HepG2 (cell line): ENCODE measurements around the gene MED1. TPM values are rescaled to one million over a fixed set of nuclear protein-coding genes. Genes with fewer than 3 reads are reported as not detected.

Experiments
- AGO2 ChIP-seq: fragments of 200-400 bp; formaldehyde crosslinking; optimal IDR thresholded peaks from 2 replicates; pipeline ENCODE3; 2017; ENCODE audit warnings: mild to moderate bottlenecking, low read depth, low read length, moderate library complexity
- DPF2 ChIP-seq: sonication (generic); formaldehyde crosslinking; IDR thresholded peaks from 2 replicates; pipeline ENCODE4 v1.4.0; 2020; ENCODE audit warnings: mild to moderate bottlenecking, low read depth, missing genetic modification reagents, borderline replicate concordance
- FOSL1 ChIP-seq: sonication (generic); formaldehyde crosslinking; IDR thresholded peaks from 2 replicates; pipeline ENCODE4 v1.9.0; 2021; ENCODE audit warnings: missing genetic modification reagents, borderline replicate concordance
- FOXK1 ChIP-seq: sonication (generic); formaldehyde crosslinking; IDR thresholded peaks from 2 replicates; pipeline ENCODE4 v1.4.0; 2020; ENCODE audit warnings: low read depth, missing genetic modification reagents, borderline replicate concordance
- FOXK2 ChIP-seq: fragments of 450-650 bp; IDR thresholded peaks from 2 replicates; pipeline ENCODE4 v1.6.1; 2016
- MED1 ChIP-seq: sonication (generic); formaldehyde crosslinking; IDR thresholded peaks from 2 replicates; pipeline ENCODE4 v1.4.0; 2020; ENCODE audit warnings: missing genetic modification reagents
- NCOA5 ChIP-seq: sonication (generic); formaldehyde crosslinking; IDR thresholded peaks from 2 replicates; pipeline ENCODE4 v1.4.0; 2020; ENCODE audit warnings: missing genetic modification reagents
- SOX5 ChIP-seq: IDR thresholded peaks from 2 replicates; pipeline ENCODE4 v1.6.1; 2016; ENCODE audit warnings: borderline replicate concordance
- TMF1 ChIP-seq: sonication (generic); formaldehyde crosslinking; IDR thresholded peaks from 2 replicates; pipeline ENCODE4 v1.8.1; 2022; ENCODE audit warnings: low read depth, missing genetic modification reagents
- ZNF460 ChIP-seq: sonication (generic); formaldehyde crosslinking; IDR thresholded peaks from 2 replicates; pipeline ENCODE4 v1.5.1; 2020; ENCODE audit warnings: missing genetic modification reagents, mild to moderate bottlenecking, borderline replicate concordance
- ZNF607 ChIP-seq: sonication (generic); formaldehyde crosslinking; IDR thresholded peaks from 2 replicates; pipeline ENCODE4 v1.5.1; 2020; ENCODE audit warnings: missing genetic modification reagents, mild to moderate bottlenecking, borderline replicate concordance
- ZNF891 ChIP-seq: sonication (generic); formaldehyde crosslinking; IDR thresholded peaks from 2 replicates; pipeline ENCODE4 v1.5.0; 2020; ENCODE audit warnings: mild to moderate bottlenecking, missing genetic modification reagents
- polyA plus RNA-seq, 8 experiments: library from polyadenylated mRNA; depleted of rRNA in 3 of 8; stranded (reverse) in 7 of 8; unstranded in 1 of 8; fragments of >200 nt; fragmentation: Illumina TruSeq in 4 of 8; extraction: Trizol in 4 of 8; gene quantifications; 2 replicates each; pipeline versions ENCODE4 v1.2.1 to v1.2.3, GENCODE V29; 2011 to 2016; ENCODE audit warnings: low read depth in 4 of 8, missing spikeins in 1 of 8, mixed read lengths in 1 of 8; ENCODE audit not compliant: insufficient read depth in 1 of 8
- total RNA-seq, 5 experiments: library from RNA; depleted of rRNA; stranded (reverse); fragments of >200 nt; fragmentation: Illumina TruSeq; extraction: Trizol; gene quantifications; 2 replicates each; pipeline ENCODE4 v1.2.3, GENCODE V29; 2016; ENCODE audit warnings: low read depth in 1 of 5
- TF ChIP-seq, protein P1 (sequence below): sonication (generic); formaldehyde crosslinking; IDR thresholded peaks from 2 replicates; pipeline ENCODE4 v1.8.1; 2023; ENCODE audit warnings: mild to moderate bottlenecking, inconsistent platforms, moderate library complexity, missing genetic modification reagents, borderline replicate concordance
- TF ChIP-seq, protein P2 (sequence below): sonication (generic); formaldehyde crosslinking; IDR thresholded peaks from 2 replicates; pipeline ENCODE4 v1.4.0; 2020; ENCODE audit warnings: mild to moderate bottlenecking, missing genetic modification reagents
- TF ChIP-seq, protein P3 (sequence below): sonication (generic); formaldehyde crosslinking; IDR thresholded peaks from 2 replicates; pipeline ENCODE4 v1.4.0; 2020; ENCODE audit warnings: missing genetic modification reagents, mild to moderate bottlenecking, borderline replicate concordance
- TF ChIP-seq, protein P4 (sequence below): sonication (generic); formaldehyde crosslinking; IDR thresholded peaks from 2 replicates; pipeline ENCODE4 v1.8.0; 2022; ENCODE audit warnings: missing genetic modification reagents, mild to moderate bottlenecking, moderate library complexity, borderline replicate concordance
- TF ChIP-seq, protein P5 (sequence below), 2 experiments: IDR thresholded peaks; 2 replicates each; pipeline ENCODE4 v1.6.1; 2011 to 2012; ENCODE audit warnings: low read length in 2 of 2, borderline replicate concordance in 1 of 2, low read depth in 1 of 2, mild to moderate bottlenecking in 1 of 2, moderate library complexity in 1 of 2

Gene MED1
- total and polyA plus RNA-seq, 2 of the 13 experiments (the other 11 are each of a cell fraction or from before 2014, with no cell fraction given) = 37.5 to 40.1 TPM

DNA sequence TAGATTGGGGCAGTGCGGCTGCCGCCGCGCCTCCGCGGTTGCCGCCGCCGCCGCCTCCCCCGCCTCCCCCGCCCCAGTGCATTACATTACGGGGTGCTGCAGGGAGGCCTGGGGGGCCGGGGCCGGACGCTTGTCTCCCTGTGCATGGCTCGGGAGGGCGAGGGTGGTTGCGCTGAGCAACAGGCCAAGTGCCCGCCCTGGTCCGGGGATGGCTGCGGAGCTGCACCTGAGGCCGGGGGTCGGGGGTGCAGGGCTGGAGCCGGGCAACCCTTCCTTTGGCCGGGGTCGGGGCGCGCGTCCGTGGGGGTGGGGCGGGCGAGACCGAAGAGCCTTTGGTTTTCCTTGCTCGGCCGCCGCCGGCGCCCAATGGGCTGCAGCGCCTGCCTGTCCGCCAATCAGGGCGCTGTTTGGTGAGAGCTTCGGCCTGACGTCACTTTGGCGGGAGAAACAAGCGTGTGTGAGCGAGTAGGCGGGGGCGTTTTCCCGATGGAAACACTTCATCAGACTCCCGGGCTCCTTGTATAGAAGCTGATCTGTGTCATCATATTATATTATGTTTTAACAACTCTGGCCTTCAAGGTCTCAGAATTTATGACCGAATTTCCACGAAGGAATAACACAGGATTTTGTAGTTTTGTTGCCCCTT lies 48.7 kb downstream of the MED1 start (continued):
- TF ChIP-seq ZNF460 (CRISPR knock-in tag) = no peak
- no peak for TF ChIP-seq ZNF891
- no peak for TF ChIP-seq MED1 (CRISPR knock-in tag)
- TF ChIP-seq, protein P1, sequence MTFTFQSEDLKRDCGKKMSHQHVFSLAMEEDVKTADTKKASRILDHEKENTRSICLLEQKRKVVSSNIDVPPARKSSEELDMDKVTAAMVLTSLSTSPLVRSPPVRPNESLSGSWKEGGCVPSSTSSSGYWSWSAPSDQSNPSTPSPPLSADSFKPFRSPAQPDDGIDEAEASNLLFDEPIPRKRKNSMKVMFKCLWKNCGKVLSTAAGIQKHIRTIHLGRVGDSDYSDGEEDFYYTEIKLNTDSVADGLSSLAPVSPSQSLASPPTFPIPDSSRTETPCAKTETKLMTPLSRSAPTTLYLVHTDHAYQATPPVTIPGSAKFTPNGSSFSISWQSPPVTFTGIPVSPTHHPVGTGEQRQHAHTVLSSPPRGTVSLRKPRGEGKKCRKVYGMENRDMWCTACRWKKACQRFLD (CRISPR knock-in tag) = no peak
- TF ChIP-seq, protein P2, sequence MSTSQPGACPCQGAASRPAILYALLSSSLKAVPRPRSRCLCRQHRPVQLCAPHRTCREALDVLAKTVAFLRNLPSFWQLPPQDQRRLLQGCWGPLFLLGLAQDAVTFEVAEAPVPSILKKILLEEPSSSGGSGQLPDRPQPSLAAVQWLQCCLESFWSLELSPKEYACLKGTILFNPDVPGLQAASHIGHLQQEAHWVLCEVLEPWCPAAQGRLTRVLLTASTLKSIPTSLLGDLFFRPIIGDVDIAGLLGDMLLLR = no peak
- TF ChIP-seq, protein P3, sequence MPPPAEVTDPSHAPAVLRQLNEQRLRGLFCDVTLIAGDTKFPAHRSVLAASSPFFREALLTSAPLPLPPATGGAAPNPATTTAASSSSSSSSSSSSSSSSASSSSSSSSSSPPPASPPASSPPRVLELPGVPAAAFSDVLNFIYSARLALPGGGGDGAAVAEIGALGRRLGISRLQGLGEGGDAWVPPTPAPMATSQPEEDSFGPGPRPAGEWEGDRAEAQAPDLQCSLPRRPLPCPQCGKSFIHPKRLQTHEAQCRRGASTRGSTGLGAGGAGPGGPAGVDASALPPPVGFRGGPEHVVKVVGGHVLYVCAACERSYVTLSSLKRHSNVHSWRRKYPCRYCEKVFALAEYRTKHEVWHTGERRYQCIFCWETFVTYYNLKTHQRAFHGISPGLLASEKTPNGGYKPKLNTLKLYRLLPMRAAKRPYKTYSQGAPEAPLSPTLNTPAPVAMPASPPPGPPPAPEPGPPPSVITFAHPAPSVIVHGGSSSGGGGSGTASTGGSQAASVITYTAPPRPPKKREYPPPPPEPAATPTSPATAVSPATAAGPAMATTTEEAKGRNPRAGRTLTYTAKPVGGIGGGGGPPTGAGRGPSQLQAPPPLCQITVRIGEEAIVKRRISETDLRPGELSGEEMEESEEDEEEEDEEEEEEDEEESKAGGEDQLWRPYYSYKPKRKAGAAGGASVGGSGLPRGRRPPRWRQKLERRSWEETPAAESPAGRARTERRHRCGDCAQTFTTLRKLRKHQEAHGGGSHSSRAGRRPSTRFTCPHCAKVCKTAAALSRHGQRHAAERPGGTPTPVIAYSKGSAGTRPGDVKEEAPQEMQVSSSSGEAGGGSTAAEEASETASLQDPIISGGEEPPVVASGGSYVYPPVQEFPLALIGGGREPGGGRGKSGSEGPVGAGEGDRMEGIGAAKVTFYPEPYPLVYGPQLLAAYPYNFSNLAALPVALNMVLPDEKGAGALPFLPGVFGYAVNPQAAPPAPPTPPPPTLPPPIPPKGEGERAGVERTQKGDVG (CRISPR knock-in tag) = no peak
- TF ChIP-seq DPF2 (CRISPR knock-in tag) = no peak
- no peak for TF ChIP-seq AGO2
- TF ChIP-seq FOXK1 (CRISPR knock-in tag) = peak; percentile 95; the same call in 1 of the 2 replicates
- no peak for TF ChIP-seq SOX5 (CRISPR knock-in tag)
- TF ChIP-seq, protein P4, sequence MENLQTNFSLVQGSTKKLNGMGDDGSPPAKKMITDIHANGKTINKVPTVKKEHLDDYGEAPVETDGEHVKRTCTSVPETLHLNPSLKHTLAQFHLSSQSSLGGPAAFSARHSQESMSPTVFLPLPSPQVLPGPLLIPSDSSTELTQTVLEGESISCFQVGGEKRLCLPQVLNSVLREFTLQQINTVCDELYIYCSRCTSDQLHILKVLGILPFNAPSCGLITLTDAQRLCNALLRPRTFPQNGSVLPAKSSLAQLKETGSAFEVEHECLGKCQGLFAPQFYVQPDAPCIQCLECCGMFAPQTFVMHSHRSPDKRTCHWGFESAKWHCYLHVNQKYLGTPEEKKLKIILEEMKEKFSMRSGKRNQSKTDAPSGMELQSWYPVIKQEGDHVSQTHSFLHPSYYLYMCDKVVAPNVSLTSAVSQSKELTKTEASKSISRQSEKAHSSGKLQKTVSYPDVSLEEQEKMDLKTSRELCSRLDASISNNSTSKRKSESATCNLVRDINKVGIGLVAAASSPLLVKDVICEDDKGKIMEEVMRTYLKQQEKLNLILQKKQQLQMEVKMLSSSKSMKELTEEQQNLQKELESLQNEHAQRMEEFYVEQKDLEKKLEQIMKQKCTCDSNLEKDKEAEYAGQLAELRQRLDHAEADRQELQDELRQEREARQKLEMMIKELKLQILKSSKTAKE (CRISPR knock-in tag) = no peak
- no peak for TF ChIP-seq TMF1
- no peak for TF ChIP-seq ZNF607 (CRISPR knock-in tag)
- no peak for TF ChIP-seq FOXK2
- TF ChIP-seq NCOA5 (CRISPR knock-in tag) = no peak
- TF ChIP-seq, protein P5, sequence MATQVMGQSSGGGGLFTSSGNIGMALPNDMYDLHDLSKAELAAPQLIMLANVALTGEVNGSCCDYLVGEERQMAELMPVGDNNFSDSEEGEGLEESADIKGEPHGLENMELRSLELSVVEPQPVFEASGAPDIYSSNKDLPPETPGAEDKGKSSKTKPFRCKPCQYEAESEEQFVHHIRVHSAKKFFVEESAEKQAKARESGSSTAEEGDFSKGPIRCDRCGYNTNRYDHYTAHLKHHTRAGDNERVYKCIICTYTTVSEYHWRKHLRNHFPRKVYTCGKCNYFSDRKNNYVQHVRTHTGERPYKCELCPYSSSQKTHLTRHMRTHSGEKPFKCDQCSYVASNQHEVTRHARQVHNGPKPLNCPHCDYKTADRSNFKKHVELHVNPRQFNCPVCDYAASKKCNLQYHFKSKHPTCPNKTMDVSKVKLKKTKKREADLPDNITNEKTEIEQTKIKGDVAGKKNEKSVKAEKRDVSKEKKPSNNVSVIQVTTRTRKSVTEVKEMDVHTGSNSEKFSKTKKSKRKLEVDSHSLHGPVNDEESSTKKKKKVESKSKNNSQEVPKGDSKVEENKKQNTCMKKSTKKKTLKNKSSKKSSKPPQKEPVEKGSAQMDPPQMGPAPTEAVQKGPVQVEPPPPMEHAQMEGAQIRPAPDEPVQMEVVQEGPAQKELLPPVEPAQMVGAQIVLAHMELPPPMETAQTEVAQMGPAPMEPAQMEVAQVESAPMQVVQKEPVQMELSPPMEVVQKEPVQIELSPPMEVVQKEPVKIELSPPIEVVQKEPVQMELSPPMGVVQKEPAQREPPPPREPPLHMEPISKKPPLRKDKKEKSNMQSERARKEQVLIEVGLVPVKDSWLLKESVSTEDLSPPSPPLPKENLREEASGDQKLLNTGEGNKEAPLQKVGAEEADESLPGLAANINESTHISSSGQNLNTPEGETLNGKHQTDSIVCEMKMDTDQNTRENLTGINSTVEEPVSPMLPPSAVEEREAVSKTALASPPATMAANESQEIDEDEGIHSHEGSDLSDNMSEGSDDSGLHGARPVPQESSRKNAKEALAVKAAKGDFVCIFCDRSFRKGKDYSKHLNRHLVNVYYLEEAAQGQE (IDR thresholded peaks at IDR 0.05; ENCODE audit: borderline replicate concordance in 1 of 2, low read depth in 1 of 2, low read length in 2 of 2) = no peak
- no peak for TF ChIP-seq FOSL1 (CRISPR knock-in tag)
